Stimulated activated CD4-positive, alpha-beta T cell treated with anti-CD3 and anti-CD28 coated beads, Interleukin-12 subunit alpha, Interleukin-12 subunit beta, amount 100 ng/mL, for 24 hours (primary cell): ENCODE data around the gene GRIP2.

Source experiments
- DNase-seq, 2 experiments: peaks; one replicate each; pipeline ENCODE4 v3.0.0-alpha.2; 2020; ENCODE audit warnings: low read depth in 2 of 2

The GRIP2 gene

DNA sequence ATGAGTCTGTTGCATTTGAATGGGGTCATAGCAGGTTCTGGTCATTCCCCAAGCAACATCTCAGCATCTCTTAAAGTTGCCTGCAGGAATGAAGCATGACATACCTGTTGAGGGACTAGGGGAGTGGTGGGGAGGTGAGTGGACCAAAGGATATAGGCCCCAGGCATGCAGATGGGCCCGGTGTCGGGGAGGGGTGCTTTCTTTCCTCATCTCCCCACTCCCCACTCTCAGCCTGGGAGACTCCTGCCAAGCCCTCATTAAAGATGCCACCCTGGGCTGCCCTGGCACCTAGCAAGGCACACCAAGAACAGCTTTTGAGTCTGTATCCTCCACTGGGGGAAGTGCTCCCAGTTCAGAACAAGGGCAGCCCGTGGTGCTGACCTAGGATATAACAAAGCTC, 54.2 kb downstream of the GRIP2 start:
- DNase-seq, result no peak

GRCh38 chr3:14484741-14485140, 55.4 kb downstream of the GRIP2 start:
- DNase-seq, result no peak

DNA sequence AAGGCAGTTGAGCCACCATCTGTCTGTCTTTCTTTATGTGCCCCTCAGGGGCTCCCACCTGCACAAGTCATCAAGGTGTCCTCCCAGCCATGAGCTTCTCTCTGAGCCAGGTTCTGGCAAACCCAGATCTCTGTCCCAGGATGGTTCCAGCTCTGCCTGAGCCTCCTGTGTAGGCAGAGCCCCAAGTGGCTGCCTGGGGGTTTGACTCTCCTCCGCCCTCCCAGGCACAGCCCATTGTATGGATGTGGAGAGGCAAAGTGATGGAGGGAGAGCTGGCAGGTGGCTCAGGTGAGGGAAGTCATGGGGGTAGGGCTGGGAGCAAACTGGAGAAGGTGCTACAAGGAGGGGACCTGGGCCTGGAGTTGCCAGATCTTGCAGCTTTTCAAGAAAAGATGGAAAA, 56.9 kb downstream of the GRIP2 start:
- DNase-seq, result no peak

DNA sequence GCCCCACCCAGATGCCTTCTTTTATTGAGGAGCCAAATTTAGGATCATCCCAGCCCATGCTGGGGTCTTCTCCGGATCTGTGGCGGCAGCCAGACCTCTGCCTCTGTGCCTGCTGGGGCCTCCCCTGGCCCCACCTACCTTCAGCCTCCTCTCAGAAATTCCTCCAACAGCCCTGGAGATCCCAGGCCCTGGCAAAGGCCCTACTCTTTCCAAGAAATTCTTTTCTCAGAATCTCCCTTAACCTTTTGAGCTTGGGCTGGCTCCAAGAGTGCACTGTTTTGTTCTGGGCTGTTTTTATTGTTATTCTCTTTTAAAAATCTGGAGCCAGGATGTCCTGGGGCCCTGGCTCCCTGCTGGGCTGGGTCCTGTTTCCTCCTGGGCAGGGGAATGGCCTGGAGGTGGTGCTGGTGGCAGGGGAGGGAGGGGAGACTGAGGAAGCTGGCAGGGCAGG, 57.8 kb downstream of the GRIP2 start:
- DNase-seq, result no peak

GRCh38 chr3:14481646-14482036, 58.5 kb downstream of the GRIP2 start:
- DNase-seq, result no peak

DNA sequence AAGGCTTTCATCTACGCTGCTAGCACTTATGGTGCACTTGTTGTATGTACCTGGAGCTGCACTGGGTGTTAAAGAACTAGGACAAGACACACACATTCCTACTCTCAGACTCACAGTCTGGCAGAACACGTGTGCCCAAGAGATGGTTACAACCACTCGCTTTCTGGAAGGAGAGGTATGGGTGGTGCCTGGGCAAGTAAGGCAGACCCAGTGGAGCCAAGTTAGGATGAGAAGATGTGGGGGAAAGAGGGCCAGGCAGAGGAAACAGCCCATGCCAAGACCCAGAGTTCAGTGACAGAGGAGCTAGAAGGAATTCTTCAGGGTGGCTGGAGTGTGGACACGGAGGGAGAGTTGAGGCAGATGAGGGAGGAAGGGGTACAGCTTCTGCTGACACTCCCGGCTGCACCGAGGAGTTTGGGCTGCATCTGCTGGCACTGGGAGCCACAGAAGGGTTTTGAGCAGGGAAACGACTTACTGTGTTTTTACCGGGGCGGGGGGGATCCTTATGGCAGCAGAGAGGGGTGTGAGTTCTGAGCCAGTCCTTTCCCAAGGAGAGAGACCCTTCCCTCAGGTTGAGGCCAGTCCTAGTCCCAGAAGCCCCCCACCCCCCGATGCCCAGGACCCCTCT, 59.0 kb downstream of the GRIP2 start:
- no peak for DNase-seq

GRCh38 chr3:14480207-14481017, 59.7 kb downstream of the GRIP2 start:
- no peak for DNase-seq

DNA sequence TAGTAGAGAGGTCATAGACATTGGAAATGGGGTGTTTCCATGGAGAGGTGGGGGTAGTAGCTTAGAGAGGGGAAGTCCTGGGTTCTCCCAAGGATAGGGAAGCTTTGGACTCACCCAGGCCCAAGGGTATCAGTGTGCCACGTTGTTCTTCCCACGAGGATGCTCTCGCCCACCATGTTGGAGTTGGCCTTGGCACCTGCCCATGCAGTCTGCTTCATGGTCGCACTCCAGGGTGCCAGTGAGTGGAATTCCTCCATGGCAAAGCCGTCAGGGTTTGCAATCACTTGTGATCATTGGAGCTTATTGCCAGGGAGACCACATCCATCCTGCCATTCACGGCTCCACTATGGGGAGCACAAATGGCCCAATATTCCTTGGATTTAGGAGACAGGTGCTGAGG, 60.6 kb downstream of the GRIP2 start:
- DNase-seq, result no peak

DNA sequence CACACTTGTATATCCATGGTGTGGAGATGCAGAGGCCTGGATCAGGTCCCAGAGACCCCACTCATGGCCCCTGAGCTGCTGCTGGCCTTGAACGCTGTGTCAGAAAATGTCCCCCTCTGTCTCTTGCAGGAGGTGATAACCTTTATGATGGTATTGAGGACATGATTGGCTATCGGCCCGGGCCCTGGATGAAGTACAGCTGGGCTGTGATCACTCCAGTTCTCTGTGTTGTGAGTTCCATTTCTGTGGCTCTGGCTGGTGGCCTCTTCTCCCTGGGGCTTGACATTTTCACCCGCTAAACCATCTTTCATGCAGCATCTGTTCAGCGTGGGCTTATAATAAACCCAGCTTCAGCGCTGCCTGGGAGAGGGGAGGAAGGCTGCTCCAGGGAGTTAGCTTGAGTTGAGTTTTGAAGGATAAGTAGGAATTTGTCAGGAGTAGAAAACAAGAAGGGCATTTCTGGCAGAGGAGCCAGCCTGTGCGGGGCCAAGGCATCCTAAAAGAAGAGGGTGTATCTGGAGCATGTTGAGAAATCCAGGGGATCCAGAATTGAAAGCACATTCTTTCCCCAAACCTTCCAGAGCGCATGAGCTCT, 61.1 kb downstream of the GRIP2 start:
- DNase-seq, result no peak

DNA sequence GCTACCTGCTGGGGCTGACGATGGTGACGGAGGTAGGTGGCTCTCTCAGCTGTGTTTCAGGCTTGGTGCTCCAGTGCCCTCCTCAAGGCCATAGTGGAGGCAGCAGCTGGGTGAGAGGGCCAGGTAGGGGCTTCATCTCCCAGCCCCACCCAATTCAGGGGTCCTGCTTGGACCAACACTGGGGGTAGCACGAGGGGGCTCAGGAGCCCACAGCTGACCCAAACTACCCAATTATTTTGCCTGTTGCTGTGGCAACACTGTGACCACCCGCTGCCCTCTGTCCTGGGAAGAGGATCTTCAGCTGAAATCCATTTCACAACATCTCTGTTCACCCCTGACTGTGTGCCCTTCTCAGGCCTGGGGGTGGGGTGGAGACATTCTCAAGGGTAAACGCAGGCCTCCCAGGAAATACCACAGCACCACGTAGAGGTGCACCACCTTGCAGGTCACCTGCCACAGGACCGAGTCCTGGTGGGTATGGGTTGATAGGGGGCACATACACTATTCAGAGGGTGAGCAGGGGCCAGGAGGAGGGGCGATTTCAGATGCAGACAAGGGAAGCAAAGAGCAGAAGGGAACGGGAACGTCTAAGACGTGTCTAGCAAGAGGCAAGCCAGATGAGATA, 62.7 kb downstream of the GRIP2 start:
- no peak for DNase-seq

DNA sequence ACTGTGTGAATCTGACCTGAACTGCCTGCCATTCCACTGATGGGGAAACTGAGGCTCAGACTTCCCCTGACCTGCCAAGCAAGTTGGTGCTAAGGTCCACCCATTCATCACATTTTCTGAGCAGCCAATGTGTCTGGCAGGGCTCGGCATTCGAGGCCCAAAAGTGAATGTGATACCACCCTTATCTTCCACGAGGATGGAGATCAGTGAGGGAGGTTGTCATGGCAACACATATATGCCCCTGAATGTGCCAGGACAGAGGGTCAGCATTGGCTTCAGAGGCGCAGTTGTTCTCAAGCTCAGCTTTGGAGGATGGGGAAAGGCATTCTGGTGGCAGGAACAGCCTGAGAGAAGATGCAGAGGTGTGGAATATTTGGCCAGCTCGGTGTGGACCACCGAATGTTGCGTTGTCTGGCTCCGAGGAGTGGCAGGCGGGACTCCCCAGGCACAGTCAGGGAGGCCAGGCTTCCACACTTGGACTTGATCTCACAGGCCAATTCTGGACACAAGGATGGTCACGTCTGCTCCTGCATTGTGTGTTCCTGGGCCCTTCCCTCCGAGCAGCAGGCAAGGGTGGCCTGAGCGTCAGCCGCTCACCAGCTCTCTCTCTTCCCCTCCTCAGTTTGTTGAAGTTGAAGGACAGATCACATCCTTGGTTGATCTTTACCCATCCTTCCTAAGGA, 63.4 kb downstream of the GRIP2 start:
- no peak for DNase-seq

GRCh38 chr3:14475621-14476020, 64.5 kb downstream of the GRIP2 start:
- no peak for DNase-seq

- DNase-seq, result no peak
Measured at GRCh38 chr3:14474363-14475081, 65.6 kb downstream of the GRIP2 start.

DNA sequence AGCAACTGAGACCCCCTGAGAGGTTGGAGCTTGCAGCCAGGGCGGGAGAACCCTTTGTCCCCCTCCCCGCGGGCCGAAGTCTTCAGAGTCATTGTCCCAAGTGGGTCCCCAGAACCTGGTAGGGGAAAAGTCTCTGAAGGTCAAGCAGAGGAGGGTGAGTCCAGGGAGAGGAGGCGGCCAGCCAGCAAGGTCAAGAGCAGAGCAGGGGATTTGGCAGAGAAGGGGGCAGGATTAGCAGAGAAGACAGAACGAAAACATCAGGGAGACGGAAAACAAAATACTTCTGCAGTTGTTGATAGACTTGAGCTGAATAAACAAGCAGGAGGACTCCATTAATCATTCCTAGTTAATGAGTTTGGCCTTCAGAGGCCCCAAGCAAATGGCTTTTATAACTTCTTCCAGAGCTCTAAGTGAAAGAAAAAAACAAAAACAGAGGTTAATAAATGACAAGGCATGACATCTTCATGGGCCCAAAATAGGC, 66.7 kb downstream of the GRIP2 start:
- DNase-seq, result no peak

GRCh38 chr3:14472471-14473351, 67.4 kb downstream of the GRIP2 start:
- DNase-seq, result no peak

DNA sequence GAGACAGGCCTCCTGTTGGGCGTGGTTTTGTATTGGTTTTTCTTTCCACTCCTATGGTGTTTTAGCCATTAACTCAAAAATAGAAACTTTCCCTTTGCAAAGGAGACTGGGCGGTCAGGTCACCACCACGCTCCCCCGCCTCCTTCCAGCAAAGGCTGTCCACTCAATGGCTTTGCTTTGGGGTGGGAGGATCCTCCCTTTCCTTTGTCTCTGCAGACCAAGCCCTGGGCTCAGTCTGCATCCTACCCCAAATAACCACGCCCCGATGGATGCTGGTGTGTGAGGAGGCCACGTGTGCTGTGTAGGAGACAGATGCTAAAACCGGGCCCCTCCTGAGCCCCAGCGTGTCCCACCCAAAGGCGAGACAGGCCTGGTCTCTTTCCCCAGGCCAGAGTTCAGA, 68.5 kb downstream of the GRIP2 start:
- no peak for DNase-seq

GRCh38 chr3:14471016-14471415, 69.1 kb downstream of the GRIP2 start:
- DNase-seq, result no peak

GRCh38 chr3:14470461-14470860, 69.7 kb downstream of the GRIP2 start:
- DNase-seq, result no peak

GRCh38 chr3:14468621-14468981, 71.5 kb downstream of the GRIP2 start:
- DNase-seq, result no peak
